HepG2 (cell line): ENCODE results near the gene ZBTB44. TPM values are rescaled to one million over a fixed set of nuclear protein-coding genes. Genes with fewer than 3 reads are reported as not detected.

Experiments used
- ATAC-seq: fragments of 200-7000 bp; cut with Tn5 transposase; 3 replicates; pipeline ENCODE4 v1.9.1; 2020; ENCODE audit warnings: mild to moderate bottlenecking, moderate library complexity
- BruUV-seq: library from RNA; stranded (reverse); fragments of 400-500 nt; replicated peaks from 2 replicates; lab custom pipeline; 2021; lab: Mats Ljungman, UMichigan
- CTCF ChIA-PET: fragments of 300-600 bp; formaldehyde crosslinking; extraction: SDS; loops from one replicate; lab custom pipeline; 2021; ENCODE audit warnings: low total read pairs, inconsistent platforms, low intra/inter-chr PET ratio; lab: Yijun Ruan, JAX
- POLR2A ChIA-PET: fragments of 350-600 bp; sonication (Branson Sonifier 250); formaldehyde crosslinking; loops from one replicate; lab custom pipeline; 2020; ENCODE audit warnings: antibody characterized with exemption, inconsistent platforms; lab: Yijun Ruan, JAX
- DNase-seq: peaks from one replicate; pipeline ENCODE4 v3.0.0-alpha.2; 2015; ENCODE audit warnings: low spot score
- FAIRE-seq: peaks from 3 replicates; lab custom pipeline; 2011; peaks lifted over from hg19 to GRCh38; lab: Jason Lieb, UNC
- H2AFZ ChIP-seq: one replicate; pipeline ENCODE4 v1.6.1; 2011; ENCODE audit warnings: low read length, inconsistent platforms
- H3K27ac ChIP-seq: fragments of 300-600 bp; 3 replicates; pipeline ENCODE4 v1.8.0; 2011; ENCODE audit warnings: mixed run types, mild to moderate bottlenecking, mixed read lengths, low read length, inconsistent platforms; ENCODE audit not compliant: insufficient read depth; ENCODE audit errors: extremely low read length
- H3K27me3 ChIP-seq, 2 experiments: fragments of 200-600 bp in 1 of 2; 2 replicates in 1 of 2; 3 replicates in 1 of 2; pipeline versions ENCODE4 v1.6.0 to v1.8.0; 2011; ENCODE audit warnings: low read length in 2 of 2, mild to moderate bottlenecking in 2 of 2, moderate library complexity in 2 of 2, inconsistent platforms in 1 of 2; ENCODE audit not compliant: insufficient read depth in 2 of 2, control insufficient read depth in 1 of 2
- H3K36me3 ChIP-seq, 2 experiments: fragments of 200-600 bp in 1 of 2; replicated peaks in 1 of 2; 2 replicates in 1 of 2; 3 replicates in 1 of 2; pipeline versions ENCODE4 v1.5.1 to v1.8.0; 2011; ENCODE audit warnings: low read length in 2 of 2, inconsistent platforms in 1 of 2; ENCODE audit not compliant: insufficient read depth in 2 of 2, control insufficient read depth in 1 of 2
- H3K4me1 ChIP-seq: 2 replicates; pipeline ENCODE4 v1.5.1; 2012; ENCODE audit warnings: low read length, inconsistent platforms; ENCODE audit not compliant: insufficient read depth
- H3K4me2 ChIP-seq: 2 replicates; pipeline ENCODE4 v1.6.0; 2011; ENCODE audit warnings: low read depth, low read length, inconsistent platforms
- H3K4me3 ChIP-seq, 3 experiments: fragments of 200-600 bp in 1 of 3; sonication (generic), shearing (Covaris generic) in 1 of 3; replicated peaks in 1 of 3; 2 replicates each; pipeline ENCODE4 v1.5.1; 2011 to 2016; ENCODE audit warnings: low read length in 3 of 3, inconsistent platforms in 2 of 3, low read depth in 2 of 3, mild to moderate bottlenecking in 2 of 3, control low read depth in 1 of 3, mixed read lengths in 1 of 3; ENCODE audit not compliant: insufficient read depth in 1 of 3
- H3K79me2 ChIP-seq: one replicate; pipeline ENCODE4 v1.6.1; 2011; ENCODE audit warnings: low read length, inconsistent platforms; ENCODE audit not compliant: insufficient read depth
- H3K9ac ChIP-seq: 2 replicates; pipeline ENCODE4 v1.6.0; 2011; ENCODE audit warnings: mild to moderate bottlenecking, low read depth, low read length, inconsistent platforms; ENCODE audit not compliant: insufficient read depth
- H3K9me3 ChIP-seq: 2 replicates; pipeline ENCODE4 v1.5.1; 2012; ENCODE audit warnings: mild to moderate bottlenecking, low read length
- H4K20me1 ChIP-seq: 2 replicates; pipeline ENCODE4 v1.6.0; 2011; ENCODE audit warnings: inconsistent platforms, mild to moderate bottlenecking, low read length, moderate library complexity; ENCODE audit not compliant: insufficient read depth
- SMARCE1 ChIP-seq: fragments of 450-650 bp; IDR thresholded peaks from 2 replicates; pipeline ENCODE4 v1.6.1; 2017; ENCODE audit warnings: borderline replicate concordance
- ZBTB33 ChIP-seq: sonication (generic); formaldehyde crosslinking; IDR thresholded peaks from 2 replicates; pipeline ENCODE4 v1.4.0; 2020; ENCODE audit warnings: missing genetic modification reagents
- ZBTB38 ChIP-seq: sonication (generic); formaldehyde crosslinking; IDR thresholded peaks from 2 replicates; pipeline ENCODE4 v1.5.1; 2020; ENCODE audit warnings: mild to moderate bottlenecking, missing genetic modification reagents
- ZKSCAN8 ChIP-seq: IDR thresholded peaks from 2 replicates; pipeline ENCODE4 v1.6.1; 2016; ENCODE audit warnings: borderline replicate concordance, missing genetic modification reagents, missing compliant biosample characterization
- ZNF687 ChIP-seq: sonication (generic); formaldehyde crosslinking; IDR thresholded peaks from 2 replicates; pipeline ENCODE4 v1.5.1; 2020; ENCODE audit warnings: mild to moderate bottlenecking, missing genetic modification reagents, moderate library complexity
- WGBS: methylation state at CpG from one replicate; pipeline ENCODE4 v1.1.6; 2017; ENCODE audit warnings: low lambda C conversion rate; 5-methylcytosine and 5-hydroxymethylcytosine counted together
- in situ Hi-C: cut with HindIII; loops from 2 replicates; pipeline ENCODE4 v1.10.0; 2017; ENCODE audit warnings: low pct_unique_long_range_greater_than_20kb; ENCODE audit not compliant: extremely low pct_ligation_motif_present
- intact Hi-C: fragments of 100-400 bp; cut with micrococcal nuclease; formaldehyde crosslinking; loops from one replicate; pipeline ENCODE4 v1.10.0; 2022; ENCODE audit not compliant: unreplicated experiment
- polyA plus RNA-seq, 8 experiments: library from polyadenylated mRNA; depleted of rRNA in 3 of 8; stranded (reverse) in 7 of 8; unstranded in 1 of 8; fragments of >200 nt; fragmentation: Illumina TruSeq in 4 of 8; extraction: Trizol in 4 of 8; gene quantifications; 2 replicates each; pipeline versions ENCODE4 v1.2.1 to v1.2.3, GENCODE V29; 2011 to 2016; ENCODE audit warnings: low read depth in 4 of 8, missing spikeins in 1 of 8, mixed read lengths in 1 of 8; ENCODE audit not compliant: insufficient read depth in 1 of 8
- total RNA-seq, 5 experiments: library from RNA; depleted of rRNA; stranded (reverse); fragments of >200 nt; fragmentation: Illumina TruSeq; extraction: Trizol; gene quantifications; 2 replicates each; pipeline ENCODE4 v1.2.3, GENCODE V29; 2016; ENCODE audit warnings: low read depth in 1 of 5

The ZBTB44 gene
- total and polyA plus RNA-seq, 2 of the 13 experiments (the other 11 are each of a cell fraction or from before 2014, with no cell fraction given), result 22.8 to 23.6 TPM

- DNase-seq (no peak), ATAC-seq (no peak)
- no peaks in the 10 kb centered on the region for H3K27me3 ChIP-seq
- no peak overlapping the region for H3K9ac ChIP-seq
- H3K9me3 ChIP-seq, result no peaks in the 10 kb centered on the region
- TF ChIP-seq ZNF687 (CRISPR knock-in tag), result 0 out of 2 replicates have a peak, but pooled peaks have one; percentile 21
- TF ChIP-seq ZBTB38 (CRISPR knock-in tag), result peak; percentile 38; the same call in 1 of the 2 replicates
- no peak for TF ChIP-seq ZKSCAN8
- TF ChIP-seq, all 625 proteins: peak for 2
- Histone ChIP-seq H3K79me2 (no peaks in the 10 kb centered on the region), H4K20me1 (no peaks in the 10 kb centered on the region), H3K4me3 (no peak overlapping the region; a peak in 1 of 6 replicates), H2AFZ (no peak overlapping the region), H3K27ac (peak overlapping the region; percentile 72), H3K36me3 (no peaks in the 10 kb centered on the region), H3K4me1 (peaks cover 50% of the 10 kb centered on the region), H3K4me2 (no peak overlapping the region)
- ChIA-PET POLR2A (interaction anchor here (2.6 kb wide), 1 partner anchor 10 kb away, joined by 33 read pairs; no protein-coding TSS in a partner anchor), CTCF (no interaction called here)
- in situ Hi-C loops (no loop called here), intact Hi-C loops (no loop called here)
- no peak for FAIRE-seq
- BruUV-seq, result no TSS peak
- WGBS, result 96% methylated on average over 14 of the region's 14 CpGs
Measured at GRCh38 chr11:130191896-130192295, 122.8 kb downstream of the ZBTB44 start.

- peaks cover 50% of the 10 kb centered on the region for H3K4me1 ChIP-seq
- no peak for ATAC-seq
- no peak for DNase-seq
- H2AFZ ChIP-seq, result no peak overlapping the region
- H3K9me3 ChIP-seq, result no peaks in the 10 kb centered on the region
- CTCF ChIA-PET, result no interaction called here
- H3K27ac ChIP-seq, result no peak overlapping the region
- intact Hi-C loops, result no loop called here
- POLR2A ChIA-PET, result no interaction called here
- H3K4me2 ChIP-seq, result no peak overlapping the region
- H3K9ac ChIP-seq, result no peak overlapping the region
- H4K20me1 ChIP-seq, result no peaks in the 10 kb centered on the region
- no peaks in the 10 kb centered on the region for H3K36me3 ChIP-seq
- H3K79me2 ChIP-seq, result no peaks in the 10 kb centered on the region
- TF ChIP-seq SMARCE1 (no peak), ZBTB33 (CRISPR knock-in tag) (peak; percentile 31; the same call in 1 of the 2 replicates)
- WGBS, result 97% methylated on average over 27 of the region's 29 CpGs
- no peak overlapping the region for H3K4me3 ChIP-seq
- no peaks in the 10 kb centered on the region for H3K27me3 ChIP-seq
- BruUV-seq, result no TSS peak
- FAIRE-seq, result no peak
- in situ Hi-C loops, result no loop called here
Measured at GRCh38 chr11:130190371-130190881, 124.3 kb downstream of the ZBTB44 start.
